Lung (tissue), 13 donors: Measurements from ENCODE around the gene PUSL1. TPM values are rescaled to one million over a fixed set of nuclear protein-coding genes. Genes with fewer than 3 reads are reported as not detected.

Source experiments
- ATAC-seq: fragments of 200-7000 bp; cut with Tn5 transposase; one replicate; pipeline ENCODE4 v1.9.1; 2020; ENCODE audit warnings: moderate number of reproducible peaks; ENCODE audit not compliant: insufficient read depth, low FRiP score
- DNase-seq, 3 donors: peaks; one replicate each; pipeline ENCODE4 v3.0.0-alpha.2; 2013 to 2017
- H3K27ac ChIP-seq, 2 donors: one replicate each; pipeline ENCODE4 v1.5.1; 2013; ENCODE audit warnings: mild to moderate bottlenecking in 2 of 2, moderate library complexity in 2 of 2, control low read depth in 1 of 2, inconsistent platforms in 1 of 2, low read depth in 1 of 2, low read length in 1 of 2
- H3K27me3 ChIP-seq, 3 donors: one replicate each; pipeline ENCODE4 v1.5.1; 2013; ENCODE audit warnings: low read length in 2 of 3; ENCODE audit not compliant: control insufficient read depth in 3 of 3, insufficient read depth in 3 of 3
- H3K36me3 ChIP-seq, 4 donors: one replicate each; pipeline ENCODE4 v1.5.1; 2013; ENCODE audit warnings: low read length in 4 of 4, mild to moderate bottlenecking in 1 of 4, moderate library complexity in 1 of 4; ENCODE audit not compliant: control insufficient read depth in 4 of 4, insufficient read depth in 4 of 4
- H3K4me1 ChIP-seq, 5 donors: one replicate each; pipeline ENCODE4 v1.5.1; 2013; ENCODE audit warnings: low read length in 5 of 5, mild to moderate bottlenecking in 2 of 5, moderate library complexity in 1 of 5; ENCODE audit not compliant: control insufficient read depth in 5 of 5, insufficient read depth in 5 of 5
- H3K4me3 ChIP-seq: one replicate; pipeline ENCODE4 v1.5.1; 2013; ENCODE audit warnings: mild to moderate bottlenecking, control low read depth, moderate library complexity
- H3K9ac ChIP-seq, 2 donors: one replicate each; pipeline ENCODE4 v1.5.1; 2013; ENCODE audit warnings: low read length in 2 of 2, control low read depth in 1 of 2; ENCODE audit not compliant: insufficient read depth in 1 of 2
- H3K9me3 ChIP-seq, 4 donors: one replicate each; pipeline ENCODE4 v1.5.1; 2013; ENCODE audit warnings: low read length in 3 of 4, mild to moderate bottlenecking in 1 of 4, moderate library complexity in 1 of 4; ENCODE audit not compliant: control insufficient read depth in 4 of 4, insufficient read depth in 3 of 4
- CTCF ChIP-seq: IDR thresholded peaks from 2 replicates; pipeline ENCODE4 v1.5.1; 2012; ENCODE audit warnings: mild to moderate bottlenecking; ENCODE audit errors: control extremely low read depth, extremely low read depth
- WGBS, 2 donors: extraction: QIAGEN DNeasy Blood & Tissue Kit; methylation state at CpG; one replicate each; pipeline ENCODE4 v1.1.7; 2013; 5-methylcytosine and 5-hydroxymethylcytosine counted together
- polyA plus RNA-seq, 2 donors: library from polyadenylated mRNA; stranded (reverse); fragments of 200-250 nt; gene quantifications; one replicate each; pipeline ENCODE4 v1.2.1, GENCODE V29; 2013
- small RNA-seq: library from RNA; depleted of rRNA; stranded (forward); fragments of <200 nt; gene quantifications from one replicate; pipeline ENCODE3, GENCODE V24; 2014; ENCODE audit warnings: low replicate concordance
- total RNA-seq, 2 donors: library from RNA; depleted of rRNA in 1 of 2; stranded (reverse); fragments of >200 nt in 1 of 2; gene quantifications; one replicate each; pipeline ENCODE4 v1.2.1, GENCODE V29; 2014 to 2021
- donor health status: control.
- donor health status: control.
- donor health status: Bipolar disorder and iron deficiency.
- donor health status: healthy.
- donor health status: DM: yes; HTN: yes; CAD: no.

PUSL1 gene
- total and polyA plus RNA-seq, 4 donors = 11.3 to 23.7 (median 18.6) TPM

DNA sequence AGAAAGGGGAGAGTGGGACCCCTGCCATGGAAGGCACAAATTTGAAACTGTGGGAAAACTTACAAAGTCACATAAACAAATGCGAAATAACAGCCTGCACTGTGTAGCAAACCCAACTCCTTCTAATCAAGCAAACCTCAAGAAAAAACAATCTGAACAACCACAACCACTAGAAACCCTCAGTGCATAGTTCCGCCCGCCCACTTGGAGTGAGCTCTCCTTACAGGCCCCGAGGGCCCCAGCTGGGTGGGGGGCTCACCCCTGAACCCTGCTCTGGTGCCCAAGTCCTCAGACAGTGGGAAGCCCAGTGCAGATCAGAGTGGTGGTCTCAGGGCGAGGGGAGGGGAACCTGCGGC, 50.9 kb downstream of the PUSL1 start:
- WGBS, 2 donors = 63 to 77% methylated on average over 6 of the region's 6 CpGs
- Histone ChIP-seq H3K9me3 (peaks cover 0 to 3% (median 0%) of the 10 kb centered on the region in 4 donors), H3K4me3 (no peak overlapping the region), H3K36me3 (peaks cover 0 to 6% (median under 1%) of the 10 kb centered on the region in 4 donors), H3K4me1 (peaks cover 0 to 39% (median 11%) of the 10 kb centered on the region in 5 donors), H3K9ac (no peak overlapping the region), H3K27me3 (peaks cover 0 to 4% (median 0%) of the 10 kb centered on the region in 3 donors), H3K27ac (peak overlapping the region; percentile 5 to 71)
- DNase-seq (peak in 2 of 3 donors; percentile 47 to 52), ATAC-seq (no peak)
- TF ChIP-seq CTCF = no peak

DNA sequence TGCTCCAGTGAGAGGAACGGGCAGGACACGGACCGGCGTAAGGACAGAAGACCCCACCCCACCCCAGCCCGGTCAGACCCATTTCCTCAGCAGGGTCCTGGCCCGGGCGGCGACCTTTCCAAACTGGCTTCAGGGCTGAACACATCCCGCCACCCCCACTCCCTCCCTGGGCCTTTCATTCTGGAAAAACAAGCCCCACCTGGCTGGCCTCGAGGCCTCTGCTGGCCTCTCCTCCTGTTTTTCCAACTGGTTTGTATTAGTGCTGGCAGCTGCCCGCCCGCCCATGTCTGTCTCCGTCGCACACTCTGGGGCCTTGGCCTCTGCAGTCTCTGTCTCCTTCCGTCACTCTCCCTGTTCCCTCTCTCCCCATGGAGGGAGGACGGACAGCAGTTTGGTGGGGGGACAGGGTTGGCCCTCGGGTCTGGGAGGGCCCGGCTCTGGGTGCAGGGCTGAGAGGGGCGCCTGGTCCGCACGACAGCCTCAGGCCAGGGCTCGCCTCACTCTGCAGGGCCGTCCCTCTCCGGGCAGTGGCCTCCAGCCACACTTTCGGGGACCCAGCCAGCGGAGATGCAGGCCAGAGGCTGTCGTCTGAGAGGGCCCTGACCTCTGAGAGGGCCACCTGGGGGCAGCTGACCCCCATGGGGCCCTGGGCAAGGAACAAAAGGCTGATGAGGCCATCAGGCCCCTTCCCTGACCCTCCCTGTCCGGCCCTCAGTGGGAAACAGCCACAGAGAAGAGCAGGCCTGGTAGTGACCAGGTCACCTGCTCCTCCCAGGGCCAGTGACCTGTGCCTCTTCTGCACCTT, 51.5 kb downstream of the PUSL1 start:
- H3K36me3 ChIP-seq = no peaks in the 10 kb centered on the region
- WGBS, 2 donors = 58 to 72% methylated on average over 28 of the region's 28 CpGs
- peak overlapping the region in 1 of 2 donors; percentile 13 for H3K9ac ChIP-seq
- DNase-seq (peak in 1 of 3 donors; percentile 38), ATAC-seq (no peak)
- peaks cover 0 to 4% (median 0%) of the 10 kb centered on the region in 3 donors for H3K27me3 ChIP-seq
- H3K9me3 ChIP-seq = peaks cover 0 to 3% (median 0%) of the 10 kb centered on the region in 4 donors
- no peak overlapping the region for H3K4me3 ChIP-seq
- no peak for TF ChIP-seq CTCF
- H3K4me1 ChIP-seq = peaks cover 0 to 39% (median 11%) of the 10 kb centered on the region in 5 donors
- H3K27ac ChIP-seq = peak overlapping the region; percentile 5 to 68

DNA sequence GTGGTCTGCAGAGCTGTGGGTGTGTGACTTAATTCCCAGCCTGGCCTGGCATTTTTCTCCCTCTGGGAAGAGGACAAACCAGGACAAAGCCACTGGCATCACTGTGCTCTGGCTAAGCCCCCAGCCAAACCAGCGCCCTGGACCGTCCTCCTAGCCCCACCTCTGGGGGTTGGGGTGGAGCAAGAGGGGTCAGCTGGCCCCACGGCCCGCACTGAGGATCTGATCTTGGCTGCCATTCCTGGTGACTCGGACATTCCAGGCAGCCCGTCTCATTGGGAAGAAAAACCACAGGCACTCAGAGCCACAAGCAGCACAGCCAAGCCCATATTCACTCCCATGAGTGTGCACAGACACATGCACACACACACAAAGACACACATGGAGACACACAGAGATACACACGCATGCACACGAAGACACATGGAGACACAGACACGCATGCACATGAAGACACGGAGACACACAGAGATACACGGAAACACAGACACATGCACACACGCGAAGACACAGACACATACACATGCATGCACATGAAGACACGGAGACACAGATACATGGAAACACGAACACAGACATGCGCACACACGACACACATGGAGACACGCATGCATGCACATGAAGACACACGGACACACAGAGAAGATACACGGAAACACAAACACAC, 52.2 kb downstream of the PUSL1 start:
- Histone ChIP-seq H3K27me3 (peaks cover 0 to 4% (median 0%) of the 10 kb centered on the region in 3 donors), H3K4me3 (no peak overlapping the region), H3K27ac (peak overlapping the region in 1 of 2 donors; percentile 44), H3K36me3 (no peaks in the 10 kb centered on the region), H3K9me3 (peaks cover 0 to 3% (median 0%) of the 10 kb centered on the region in 4 donors), H3K4me1 (peaks cover 0 to 39% (median 11%) of the 10 kb centered on the region in 5 donors), H3K9ac (no peak overlapping the region)
- 69 to 76% methylated on average over 20 of the region's 20 CpGs for WGBS, 2 donors
- TF ChIP-seq CTCF = no peak
- peak; percentile 44 for ATAC-seq
- DNase-seq = peak in 2 of 3 donors; percentile 31 to 46

Small RNA genes lying within 50 kb of the gene (small RNA-seq; reads per million reads assigned to genes)
- 0.08 reads per million for gene MIR6726

Other genes with a start within 250 kb of the PUSL1 start
- 1 to 10 TPM in 1 of 2 donors, under 1 TPM in 1; 0.54 to 2.4 TPM for gene RNF223, start 234.3 kb upstream of the PUSL1 start, total RNA-seq
- gene RNF223, start 234.3 kb upstream of the PUSL1 start, polyA plus RNA-seq = 1 to 10 TPM in 1 of 2 donors, under 1 TPM in 1; 0.57 to 2.3 TPM
- gene C1orf159, start 192.5 kb upstream of the PUSL1 start, total RNA-seq = 10 to 100 TPM in 1 of 2 donors, 1 to 10 TPM in 1; 9.9 to 19.2 TPM
- 10 to 100 TPM in 1 of 2 donors, 1 to 10 TPM in 1; 9.5 to 16.7 TPM for gene C1orf159, start 192.5 kb upstream of the PUSL1 start, polyA plus RNA-seq
- gene TTLL10, start 134.7 kb upstream of the PUSL1 start, total RNA-seq = 10 to 100 TPM in 1 of 2 donors, 1 to 10 TPM in 1; 4.8 to 19.7 TPM
- 1 to 10 TPM; 3.7 to 4.3 TPM for gene TTLL10, start 134.7 kb upstream of the PUSL1 start, polyA plus RNA-seq
- 1 to 10 TPM; 2.7 to 4.0 TPM for gene TNFRSF18, start 102.0 kb upstream of the PUSL1 start, total RNA-seq
- gene TNFRSF18, start 102.0 kb upstream of the PUSL1 start, polyA plus RNA-seq = 1 to 10 TPM; 1.8 to 2.1 TPM
- 1 to 10 TPM; 3.6 to 5.3 TPM for gene TNFRSF4, start 94.4 kb upstream of the PUSL1 start, total RNA-seq
- gene TNFRSF4, start 94.4 kb upstream of the PUSL1 start, polyA plus RNA-seq = 10 to 100 TPM in 1 of 2 donors, 1 to 10 TPM in 1; 8.5 to 11.3 TPM
- gene SDF4, start 76.6 kb upstream of the PUSL1 start, total RNA-seq = 100 to 1,000 TPM in 1 of 2 donors, 10 to 100 TPM in 1; 65.7 to 189 TPM
- gene SDF4, start 76.6 kb upstream of the PUSL1 start, polyA plus RNA-seq = 100 to 1,000 TPM; 108 to 178 TPM
- 10 to 100 TPM in 1 of 2 donors, 1 to 10 TPM in 1; 7.0 to 28.3 TPM for gene B3GALT6, start 76.4 kb upstream of the PUSL1 start, total RNA-seq
- gene B3GALT6, start 76.4 kb upstream of the PUSL1 start, polyA plus RNA-seq = 10 to 100 TPM; 12.7 to 18.9 TPM
- gene C1QTNF12, start 61.9 kb upstream of the PUSL1 start, total RNA-seq = 1 to 10 TPM; 1.5 to 2.5 TPM
- 1 to 10 TPM; 1.2 to 3.0 TPM for gene C1QTNF12, start 61.9 kb upstream of the PUSL1 start, polyA plus RNA-seq
- 10 to 100 TPM; 36.0 to 57.4 TPM for gene UBE2J2, start 34.7 kb upstream of the PUSL1 start, total RNA-seq
- gene UBE2J2, start 34.7 kb upstream of the PUSL1 start, polyA plus RNA-seq = 10 to 100 TPM; 45.9 to 48.2 TPM
- gene SCNN1D, start 28.2 kb upstream of the PUSL1 start, total RNA-seq = 1 to 10 TPM; 2.3 to 2.4 TPM
- 1 to 10 TPM in 1 of 2 donors, under 1 TPM in 1; 0.94 to 3.5 TPM for gene SCNN1D, start 28.2 kb upstream of the PUSL1 start, polyA plus RNA-seq
- gene ACAP3, start 667 bp upstream of the PUSL1 start, total RNA-seq = 10 to 100 TPM; 33.6 to 62.8 TPM
- 10 to 100 TPM; 18.7 to 42.0 TPM for gene ACAP3, start 667 bp upstream of the PUSL1 start, polyA plus RNA-seq
- gene INTS11, start 16.1 kb downstream of the PUSL1 start, total RNA-seq = 100 to 1,000 TPM in 1 of 2 donors, 10 to 100 TPM in 1; 89.8 to 102 TPM
- gene INTS11, start 16.1 kb downstream of the PUSL1 start, polyA plus RNA-seq = 100 to 1,000 TPM in 1 of 2 donors, 10 to 100 TPM in 1; 91.2 to 130 TPM
- 10 to 100 TPM; 14.2 to 24.2 TPM for gene CPTP, start 16.2 kb downstream of the PUSL1 start, total RNA-seq
- 10 to 100 TPM; 10.9 to 32.0 TPM for gene CPTP, start 16.2 kb downstream of the PUSL1 start, polyA plus RNA-seq
- 1 to 10 TPM in 1 of 2 donors, under 1 TPM in 1; 0.67 to 1.3 TPM for gene TAS1R3, start 22.7 kb downstream of the PUSL1 start, total RNA-seq
- under 1 TPM; 0.13 to 0.43 TPM for gene TAS1R3, start 22.7 kb downstream of the PUSL1 start, polyA plus RNA-seq
- 10 to 100 TPM; 39.2 to 79.1 TPM for gene DVL1, start 40.8 kb downstream of the PUSL1 start, total RNA-seq
- 10 to 100 TPM; 48.8 to 76.9 TPM for gene DVL1, start 40.8 kb downstream of the PUSL1 start, polyA plus RNA-seq
- gene MXRA8, start 50.0 kb downstream of the PUSL1 start, total RNA-seq = 100 to 1,000 TPM in 1 of 2 donors, 10 to 100 TPM in 1; 68.9 to 213 TPM
- 10 to 100 TPM; 38.5 to 65.0 TPM for gene MXRA8, start 50.0 kb downstream of the PUSL1 start, polyA plus RNA-seq
- 100 to 1,000 TPM in 1 of 2 donors, 10 to 100 TPM in 1; 43.5 to 157 TPM for gene AURKAIP1, start 66.6 kb downstream of the PUSL1 start, total RNA-seq
- gene AURKAIP1, start 66.6 kb downstream of the PUSL1 start, polyA plus RNA-seq = 100 to 1,000 TPM; 179 to 208 TPM
- gene CCNL2, start 90.7 kb downstream of the PUSL1 start, total RNA-seq = 100 to 1,000 TPM; 157 to 385 TPM
- gene CCNL2, start 90.7 kb downstream of the PUSL1 start, polyA plus RNA-seq = 100 to 1,000 TPM in 1 of 2 donors, 10 to 100 TPM in 1; 97.9 to 230 TPM
- 100 to 1,000 TPM in 1 of 2 donors, 10 to 100 TPM in 1; 60.1 to 115 TPM for gene MRPL20, start 98.7 kb downstream of the PUSL1 start, total RNA-seq
- 100 to 1,000 TPM; 129 to 181 TPM for gene MRPL20, start 98.7 kb downstream of the PUSL1 start, polyA plus RNA-seq
- 10 to 100 TPM; 30.2 to 54.2 TPM for gene ANKRD65, start 112.7 kb downstream of the PUSL1 start, total RNA-seq
- gene ANKRD65, start 112.7 kb downstream of the PUSL1 start, polyA plus RNA-seq = 10 to 100 TPM; 13.5 to 33.5 TPM
- gene VWA1, start 127.1 kb downstream of the PUSL1 start, total RNA-seq = 10 to 100 TPM; 72.6 to 94.3 TPM
- gene VWA1, start 127.1 kb downstream of the PUSL1 start, polyA plus RNA-seq = 10 to 100 TPM; 51.7 to 65.6 TPM
- gene ATAD3C, start 141.1 kb downstream of the PUSL1 start, total RNA-seq = 10 to 100 TPM in 1 of 2 donors, under 1 TPM in 1; 0.60 to 14.0 TPM
- gene ATAD3C, start 141.1 kb downstream of the PUSL1 start, polyA plus RNA-seq = 10 to 100 TPM; 15.7 to 18.0 TPM
- 10 to 100 TPM; 21.6 to 39.0 TPM for gene ATAD3B, start 163.2 kb downstream of the PUSL1 start, total RNA-seq
- 10 to 100 TPM; 23.4 to 32.6 TPM for gene ATAD3B, start 163.2 kb downstream of the PUSL1 start, polyA plus RNA-seq
- gene ATAD3A, start 203.6 kb downstream of the PUSL1 start, total RNA-seq = 10 to 100 TPM in 1 of 2 donors, 1 to 10 TPM in 1; 8.1 to 31.3 TPM
- gene ATAD3A, start 203.6 kb downstream of the PUSL1 start, polyA plus RNA-seq = 10 to 100 TPM; 26.9 to 29.8 TPM
- 1 to 10 TPM; 2.3 to 3.9 TPM for gene TMEM240, start 232.0 kb downstream of the PUSL1 start, total RNA-seq
- gene TMEM240, start 232.0 kb downstream of the PUSL1 start, polyA plus RNA-seq = 1 to 10 TPM; 2.3 to 4.2 TPM